H1 (cell line): ENCODE results near the gene DENND1A.

Experiments used
- EP300 ChIP-seq, 2 experiments: IDR thresholded peaks; 1 replicate in 1 of 2; 2 replicates in 1 of 2; pipeline ENCODE4 v1.6.1; 2011 to 2012; ENCODE audit warnings: low read depth in 2 of 2, low read length in 2 of 2, mild to moderate bottlenecking in 2 of 2, borderline replicate concordance in 1 of 2, inconsistent platforms in 1 of 2, moderate library complexity in 1 of 2
- TF ChIP-seq, protein P1 (sequence below), 3 experiments: IDR thresholded peaks; 1 replicate in 2 of 3; 2 replicates in 1 of 3; pipeline versions ENCODE4 v1.5.1 to v1.6.1; 2011; ENCODE audit warnings: low read length in 3 of 3, mild to moderate bottlenecking in 3 of 3, inconsistent platforms in 2 of 3, low read depth in 1 of 3, moderate library complexity in 1 of 3; ENCODE audit not compliant: insufficient read depth in 1 of 3; ENCODE audit errors: control extremely low read depth in 1 of 3

DNA sequence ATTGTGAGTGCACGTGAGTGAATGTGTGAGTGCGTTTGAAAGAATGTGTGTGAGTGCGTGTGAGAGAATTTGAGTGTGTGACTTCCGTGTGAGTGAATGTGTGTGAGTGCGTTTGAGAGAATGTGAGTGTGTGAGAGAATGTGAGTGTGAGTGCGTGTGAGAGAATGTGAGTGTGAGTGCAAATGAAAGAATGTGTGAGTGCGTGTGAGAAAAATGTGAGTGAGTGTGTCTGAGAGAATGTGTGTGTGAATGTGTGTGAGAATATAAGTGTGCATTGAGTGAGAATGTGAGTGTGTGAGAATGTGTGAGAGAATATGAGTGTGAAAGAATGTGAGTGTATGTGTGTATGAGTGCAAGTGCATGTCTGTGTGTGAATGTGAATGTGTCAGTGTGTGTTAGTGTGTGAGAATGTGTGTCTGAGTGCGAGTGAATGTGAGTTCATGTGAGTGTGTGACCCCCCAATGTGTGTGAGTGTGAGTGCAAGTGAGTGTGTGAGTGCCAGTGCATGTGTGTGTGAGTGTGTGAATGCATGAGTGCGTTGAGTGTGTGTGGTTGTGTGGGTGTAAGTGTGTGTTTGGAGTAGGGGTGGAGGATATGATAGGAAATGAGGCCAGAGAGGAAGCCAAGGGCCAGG, 43.8 kb upstream of the DENND1A start:
- TF ChIP-seq, protein P1, sequence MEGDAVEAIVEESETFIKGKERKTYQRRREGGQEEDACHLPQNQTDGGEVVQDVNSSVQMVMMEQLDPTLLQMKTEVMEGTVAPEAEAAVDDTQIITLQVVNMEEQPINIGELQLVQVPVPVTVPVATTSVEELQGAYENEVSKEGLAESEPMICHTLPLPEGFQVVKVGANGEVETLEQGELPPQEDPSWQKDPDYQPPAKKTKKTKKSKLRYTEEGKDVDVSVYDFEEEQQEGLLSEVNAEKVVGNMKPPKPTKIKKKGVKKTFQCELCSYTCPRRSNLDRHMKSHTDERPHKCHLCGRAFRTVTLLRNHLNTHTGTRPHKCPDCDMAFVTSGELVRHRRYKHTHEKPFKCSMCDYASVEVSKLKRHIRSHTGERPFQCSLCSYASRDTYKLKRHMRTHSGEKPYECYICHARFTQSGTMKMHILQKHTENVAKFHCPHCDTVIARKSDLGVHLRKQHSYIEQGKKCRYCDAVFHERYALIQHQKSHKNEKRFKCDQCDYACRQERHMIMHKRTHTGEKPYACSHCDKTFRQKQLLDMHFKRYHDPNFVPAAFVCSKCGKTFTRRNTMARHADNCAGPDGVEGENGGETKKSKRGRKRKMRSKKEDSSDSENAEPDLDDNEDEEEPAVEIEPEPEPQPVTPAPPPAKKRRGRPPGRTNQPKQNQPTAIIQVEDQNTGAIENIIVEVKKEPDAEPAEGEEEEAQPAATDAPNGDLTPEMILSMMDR (IDR thresholded peaks at IDR 0.05; ENCODE audit: control extremely low read depth in 1 of 3, insufficient read depth in 1 of 3, low read depth in 1 of 3, low read length in 3 of 3) = no peak
- TF ChIP-seq EP300 (IDR thresholded peaks at IDR 0.05; ENCODE audit: borderline replicate concordance in 1 of 2, low read depth in 2 of 2, low read length in 2 of 2) = no peak
